Keratinocyte (primary cell): Measurements from ENCODE around the gene KCNJ6. TPM values are rescaled to one million over a fixed set of nuclear protein-coding genes. Genes with fewer than 3 reads are reported as not detected.

Experiments
- DNase-seq: peaks from one replicate; pipeline ENCODE4 v3.0.0-alpha.2; 2011; ENCODE audit warnings: low read depth, missing footprints, low spot score
- FAIRE-seq: peaks from 2 replicates; lab custom pipeline; 2011; peaks lifted over from hg19 to GRCh38; lab: Jason Lieb, UNC
- H2AFZ ChIP-seq: 2 replicates; pipeline ENCODE4 v1.6.0; 2012; ENCODE audit warnings: low read length, control low read depth, inconsistent platforms; ENCODE audit not compliant: control insufficient read depth
- H3K27ac ChIP-seq: 2 replicates; pipeline ENCODE4 v1.5.1; 2011; ENCODE audit warnings: low read length; ENCODE audit not compliant: control insufficient read depth, insufficient read depth
- H3K27me3 ChIP-seq: 3 replicates; pipeline ENCODE4 v1.6.0; 2011; ENCODE audit warnings: low read length; ENCODE audit not compliant: control insufficient read depth, insufficient read depth; ENCODE audit errors: extremely low read depth
- H3K36me3 ChIP-seq, 2 experiments: 2 replicates in 1 of 2; 3 replicates in 1 of 2; pipeline ENCODE4 v1.5.1; 2011; ENCODE audit warnings: low read length in 2 of 2, mild to moderate bottlenecking in 1 of 2; ENCODE audit not compliant: control insufficient read depth in 2 of 2, insufficient read depth in 2 of 2; ENCODE audit errors: extremely low read depth in 1 of 2
- H3K4me1 ChIP-seq: 3 replicates; pipeline ENCODE4 v1.5.1; 2011; ENCODE audit warnings: low read length; ENCODE audit not compliant: control insufficient read depth, insufficient read depth; ENCODE audit errors: extremely low read depth
- H3K4me2 ChIP-seq: 3 replicates; pipeline ENCODE4 v1.6.0; 2011; ENCODE audit warnings: low read depth, low read length; ENCODE audit not compliant: control insufficient read depth, insufficient read depth; ENCODE audit errors: extremely low read depth
- H3K4me3 ChIP-seq, 3 experiments: fragments of 200-600 bp in 1 of 3; sonication (generic) in 1 of 3; 2 replicates in 2 of 3; 3 replicates in 1 of 3; pipeline ENCODE4 v1.5.1; 2011 to 2016; ENCODE audit warnings: low read length in 3 of 3, mild to moderate bottlenecking in 3 of 3, control low read depth in 2 of 3, inconsistent platforms in 1 of 3, low read depth in 1 of 3, mixed read lengths in 1 of 3, mixed run types in 1 of 3, moderate library complexity in 1 of 3; ENCODE audit not compliant: control insufficient read depth in 2 of 3, insufficient read depth in 2 of 3; ENCODE audit errors: extremely low read depth in 1 of 3
- H3K79me2 ChIP-seq: 2 replicates; pipeline ENCODE4 v1.6.0; 2012; ENCODE audit warnings: low read length; ENCODE audit not compliant: control insufficient read depth, insufficient read depth
- H3K9ac ChIP-seq: 3 replicates; pipeline ENCODE4 v1.6.0; 2011; ENCODE audit warnings: low read length; ENCODE audit not compliant: control insufficient read depth, insufficient read depth; ENCODE audit errors: extremely low read depth
- H3K9me1 ChIP-seq: 3 replicates; pipeline ENCODE4 v1.6.0; 2011; ENCODE audit warnings: low read length; ENCODE audit not compliant: control insufficient read depth, insufficient read depth; ENCODE audit errors: extremely low read depth
- H3K9me3 ChIP-seq: 2 replicates; pipeline ENCODE4 v1.5.1; 2012; ENCODE audit warnings: low read depth, low read length; ENCODE audit not compliant: control insufficient read depth
- H4K20me1 ChIP-seq: 3 replicates; pipeline ENCODE4 v1.6.0; 2011; ENCODE audit warnings: low read length; ENCODE audit not compliant: control insufficient read depth, insufficient read depth; ENCODE audit errors: extremely low read depth
- CTCF ChIP-seq, 3 experiments: IDR thresholded peaks in 1 of 3; conservative IDR thresholded peaks in 1 of 3; optimal IDR thresholded peaks in 1 of 3; 2 replicates in 2 of 3; 3 replicates in 1 of 3; pipeline versions ENCODE3 to v1.5.1; 2011; ENCODE audit warnings: low read length in 3 of 3, mild to moderate bottlenecking in 3 of 3, moderate library complexity in 2 of 3, control low read depth in 1 of 3, inconsistent platforms in 1 of 3; ENCODE audit not compliant: insufficient read depth in 2 of 3; ENCODE audit errors: extremely low read depth in 1 of 3
- EZH2 ChIP-seq: IDR thresholded peaks from one replicate; pipeline ENCODE4 v1.6.1; 2012; ENCODE audit warnings: inconsistent platforms, mild to moderate bottlenecking, low read length, moderate library complexity
- dilution Hi-C: fragments of 300-500 bp; cut with MboI; formaldehyde crosslinking; loops from one replicate; pipeline ENCODE4 v1.7.0; 2020; ENCODE audit warnings: low sequenced_read_pairs; ENCODE audit not compliant: extremely low pct_ligation_motif_present
- polyA plus RNA-seq, 5 experiments: library from polyadenylated mRNA; depleted of rRNA in 3 of 5; stranded (reverse) in 3 of 5; stranded (forward) in 1 of 5; unstranded in 1 of 5; fragments of >200 nt; gene quantifications; 1 replicate in 1 of 5; 2 replicates in 3 of 5; 3 replicates in 1 of 5; pipeline versions ENCODE4 v1.2.1 to v1.2.3, GENCODE V29; 2011 to 2012; ENCODE audit warnings: missing spikeins in 2 of 5, low read depth in 1 of 5, low replicate concordance in 1 of 5

KCNJ6 gene
- polyA plus RNA-seq, 1 donor (not counting 4 experiments of a cell fraction or from before 2014, with no cell fraction given): not detected

- Histone ChIP-seq H3K79me2 (no peaks in the 10 kb centered on the region), H4K20me1 (no peaks in the 10 kb centered on the region), H3K9me1 (no peaks in the 10 kb centered on the region), H3K27ac (no peak overlapping the region), H2AFZ (no peak overlapping the region), H3K27me3 (peaks cover 5% of the 10 kb centered on the region), H3K4me1 (peaks cover 7% of the 10 kb centered on the region), H3K9ac (no peak overlapping the region), H3K9me3 (no peaks in the 10 kb centered on the region), H3K36me3 (no peaks in the 10 kb centered on the region), H3K4me2 (no peak overlapping the region), H3K4me3 (no peak overlapping the region)
- dilution Hi-C loops: no loop called here
- DNase-seq (no peak), FAIRE-seq (no peak)
- TF ChIP-seq EZH2 (no peak), CTCF (optimal IDR thresholded peaks at IDR 0.05 in 1 of 3, IDR thresholded peaks at IDR 0.05 in 1 of 3, conservative IDR thresholded peaks at IDR 0.05 in 1 of 3; ENCODE audit: extremely low read depth in 1 of 3, insufficient read depth in 2 of 3, low read length in 3 of 3) (no peak)
These were observed 232.2 kb downstream of the KCNJ6 start for GRCh38 chr21:37684115-37684493.

DNA sequence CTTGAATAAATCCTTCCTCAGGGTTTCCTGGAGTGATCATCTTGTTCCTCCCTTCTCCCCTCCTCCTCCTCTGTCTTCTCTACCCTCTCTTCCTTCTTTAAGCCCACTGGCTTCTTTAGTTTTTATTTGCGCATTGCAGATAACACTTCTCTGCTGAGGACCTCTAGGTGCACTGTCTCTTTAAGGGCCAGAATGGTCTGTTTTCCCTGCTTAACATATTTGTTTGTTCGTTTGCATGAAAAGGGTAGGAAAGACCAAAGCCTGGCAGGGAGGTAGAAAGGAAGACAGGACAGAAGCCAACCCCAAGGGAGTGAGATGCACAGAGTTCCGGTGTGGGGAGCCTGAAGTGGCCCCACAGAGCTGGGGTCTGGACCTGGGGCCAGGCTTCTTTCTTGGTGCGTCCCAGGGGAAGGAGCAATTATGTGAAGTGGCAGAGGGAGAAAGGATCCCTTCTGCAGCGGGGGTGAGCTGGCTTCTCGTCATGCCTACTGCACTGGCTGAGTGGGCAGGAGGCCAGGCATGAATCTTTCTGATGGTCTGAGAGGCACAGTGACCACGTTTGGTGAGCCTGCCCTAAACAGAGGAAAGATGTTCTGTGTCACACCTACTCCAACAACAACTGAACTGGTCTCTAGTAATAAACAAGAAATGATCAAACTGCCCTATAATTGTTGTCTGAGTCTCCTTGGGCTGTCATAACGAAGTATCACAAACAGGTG lies 232.7 kb downstream of the KCNJ6 start:
- H3K4me1 ChIP-seq: peaks cover 7% of the 10 kb centered on the region
- H3K79me2 ChIP-seq: no peaks in the 10 kb centered on the region
- no peak for TF ChIP-seq CTCF (optimal IDR thresholded peaks at IDR 0.05 in 1 of 3, IDR thresholded peaks at IDR 0.05 in 1 of 3, conservative IDR thresholded peaks at IDR 0.05 in 1 of 3; ENCODE audit: extremely low read depth in 1 of 3, insufficient read depth in 2 of 3, low read length in 3 of 3)
- no peak for TF ChIP-seq EZH2
- H3K9me3 ChIP-seq: no peaks in the 10 kb centered on the region
- H2AFZ ChIP-seq: no peak overlapping the region
- no peaks in the 10 kb centered on the region for H4K20me1 ChIP-seq
- no peak overlapping the region for H3K27ac ChIP-seq
- H3K36me3 ChIP-seq: no peaks in the 10 kb centered on the region
- DNase-seq: no peak
- FAIRE-seq: no peak
- H3K27me3 ChIP-seq: peaks cover 5% of the 10 kb centered on the region
- H3K4me2 ChIP-seq: no peak overlapping the region
- dilution Hi-C loops: no loop called here
- no peak overlapping the region for H3K4me3 ChIP-seq
- H3K9me1 ChIP-seq: no peaks in the 10 kb centered on the region
- no peak overlapping the region for H3K9ac ChIP-seq
